IMR-90 (cell line): ENCODE measurements around the gene EEPD1. TPM values are rescaled to one million over a fixed set of nuclear protein-coding genes. Genes with fewer than 3 reads are reported as not detected.

Experiments used
- ATAC-seq: fragments of 200-7000 bp; cut with Tn5 transposase; 2 replicates; pipeline ENCODE4 v1.9.1; 2020; ENCODE audit warnings: low read depth, mild to moderate bottlenecking, moderate library complexity
- BruUV-seq: library from RNA; stranded (reverse); fragments of 400-500 nt; replicated peaks from 2 replicates; lab custom pipeline; 2021; lab: Mats Ljungman, UMichigan
- CTCF ChIA-PET: fragments of 300-600 bp; formaldehyde crosslinking; extraction: SDS; loops from one replicate; lab custom pipeline; 2021; ENCODE audit warnings: antibody characterized with exemption; lab: Yijun Ruan, JAX
- POLR2A ChIA-PET: fragments of 300-600 bp; sonication (Branson Sonifier 250); formaldehyde crosslinking; loops from one replicate; lab custom pipeline; 2022; ENCODE audit warnings: antibody characterized with exemption; ENCODE audit not compliant: unreplicated experiment; lab: Charles Lee
- DNase-seq: peaks from one replicate; pipeline ENCODE4 v3.0.0; 2013
- H2AFZ ChIP-seq: replicated peaks from 2 replicates; pipeline ENCODE3; 2013; ENCODE audit warnings: low read length, mild to moderate bottlenecking; ENCODE audit not compliant: poor library complexity
- H2AK5ac ChIP-seq: 2 replicates; pipeline ENCODE4 v1.6.1; 2013; ENCODE audit warnings: low read depth, low read length, inconsistent platforms
- H2AK9ac ChIP-seq: replicated peaks from 2 replicates; pipeline ENCODE3; 2013; ENCODE audit warnings: mild to moderate bottlenecking, low read depth, low read length, moderate library complexity; ENCODE audit not compliant: poor library complexity
- H2BK120ac ChIP-seq: 2 replicates; pipeline ENCODE4 v1.6.1; 2013; ENCODE audit warnings: low read depth, low read length, inconsistent platforms
- H2BK15ac ChIP-seq: 3 replicates; pipeline ENCODE4 v1.6.1; 2013; ENCODE audit warnings: low read depth, low read length, inconsistent platforms
- H2BK20ac ChIP-seq: 2 replicates; pipeline ENCODE4 v1.6.1; 2013; ENCODE audit warnings: low read depth, mild to moderate bottlenecking, inconsistent platforms, low read length, moderate library complexity
- H2BK5ac ChIP-seq: 2 replicates; pipeline ENCODE4 v1.6.1; 2013; ENCODE audit warnings: mild to moderate bottlenecking, low read depth, low read length, inconsistent platforms; ENCODE audit not compliant: poor library complexity, severe bottlenecking
- H3K14ac ChIP-seq: replicated peaks from 2 replicates; pipeline ENCODE4 v1.6.1; 2013; ENCODE audit warnings: low read depth, low read length, inconsistent platforms
- H3K18ac ChIP-seq: 2 replicates; pipeline ENCODE4 v1.6.1; 2013; ENCODE audit warnings: low read depth, low read length, control low read depth
- H3K23ac ChIP-seq: 2 replicates; pipeline ENCODE4 v1.6.1; 2013; ENCODE audit warnings: low read depth, low read length, inconsistent platforms
- H3K27ac ChIP-seq: 2 replicates; pipeline ENCODE4 v1.5.1; 2013; ENCODE audit warnings: mild to moderate bottlenecking, control low read depth, low read length; ENCODE audit not compliant: insufficient read depth
- H3K27me3 ChIP-seq: 2 replicates; pipeline ENCODE4 v1.6.1; 2013; ENCODE audit warnings: low read length; ENCODE audit not compliant: control insufficient read depth, insufficient read depth
- H3K36me3 ChIP-seq: 2 replicates; pipeline ENCODE4 v1.6.1; 2013; ENCODE audit warnings: low read length, mixed read lengths; ENCODE audit not compliant: control insufficient read depth, insufficient read depth
- H3K4ac ChIP-seq: 2 replicates; pipeline ENCODE4 v1.6.1; 2013; ENCODE audit warnings: low read depth, low read length, inconsistent platforms
- H3K4me1 ChIP-seq: 2 replicates; pipeline ENCODE4 v1.6.1; 2013; ENCODE audit warnings: low read length, mixed read lengths; ENCODE audit not compliant: control insufficient read depth, insufficient read depth
- H3K4me2 ChIP-seq: 2 replicates; pipeline ENCODE4 v1.6.1; 2013; ENCODE audit warnings: low read depth, mild to moderate bottlenecking, control low read depth, low read length, moderate library complexity
- H3K4me3 ChIP-seq: 2 replicates; pipeline ENCODE4 v1.5.1; 2013; ENCODE audit warnings: low read depth, mild to moderate bottlenecking, control low read depth, low read length, moderate library complexity; ENCODE audit not compliant: insufficient read depth
- H3K56ac ChIP-seq: 2 replicates; pipeline ENCODE4 v1.6.1; 2013; ENCODE audit warnings: low read length, inconsistent platforms; ENCODE audit not compliant: insufficient read depth; ENCODE audit errors: extremely low read depth
- H3K79me1 ChIP-seq, 2 experiments: 2 replicates each; pipeline ENCODE4 v1.6.1; 2013; ENCODE audit warnings: low read length in 2 of 2, inconsistent platforms in 1 of 2, low read depth in 1 of 2
- H3K9ac ChIP-seq: 2 replicates; pipeline ENCODE4 v1.6.1; 2013; ENCODE audit warnings: low read depth, low read length, control low read depth
- H3K9me1 ChIP-seq: 2 replicates; pipeline ENCODE4 v1.6.1; 2013; ENCODE audit warnings: low read length, inconsistent platforms; ENCODE audit not compliant: insufficient read depth
- H3K9me3 ChIP-seq: 2 replicates; pipeline ENCODE4 v1.6.1; 2013; ENCODE audit warnings: low read length; ENCODE audit not compliant: control insufficient read depth, insufficient read depth
- H4K20me1 ChIP-seq: 2 replicates; pipeline ENCODE4 v1.6.1; 2013; ENCODE audit warnings: low read length, inconsistent platforms; ENCODE audit not compliant: insufficient read depth
- H4K5ac ChIP-seq: 2 replicates; pipeline ENCODE4 v1.6.1; 2013; ENCODE audit warnings: mild to moderate bottlenecking, low read depth, low read length, control low read depth
- H4K8ac ChIP-seq, 2 experiments: 2 replicates each; pipeline ENCODE4 v1.6.1; 2013; ENCODE audit warnings: low read depth in 2 of 2, low read length in 2 of 2, control low read depth in 1 of 2, inconsistent platforms in 1 of 2
- H4K91ac ChIP-seq: 2 replicates; pipeline ENCODE4 v1.6.1; 2013; ENCODE audit warnings: low read depth, low read length, inconsistent platforms; ENCODE audit not compliant: insufficient read depth
- CEBPB ChIP-seq: IDR thresholded peaks from 2 replicates; pipeline ENCODE4 v1.6.1; 2012; ENCODE audit warnings: low read depth, low read length, improper control_type of control experiment
- CTCF ChIP-seq: conservative IDR thresholded peaks from 2 replicates; pipeline ENCODE4 v1.5.1; 2012; ENCODE audit warnings: mild to moderate bottlenecking, low read depth, low read length, improper control_type of control experiment
- ELK1 ChIP-seq: fragments of 150-350 bp; IDR thresholded peaks from 2 replicates; pipeline ENCODE4 v1.6.1; 2016; ENCODE audit warnings: low read depth, mild to moderate bottlenecking, low read length, moderate library complexity, borderline replicate concordance
- FOS ChIP-seq: fragments of 150-350 bp; IDR thresholded peaks from 2 replicates; pipeline ENCODE4 v1.6.1; 2016; ENCODE audit warnings: low read depth, low read length
- MAFK ChIP-seq: IDR thresholded peaks from 2 replicates; pipeline ENCODE4 v1.6.1; 2012; ENCODE audit warnings: low read depth, low read length, improper control_type of control experiment
- MAZ ChIP-seq: IDR thresholded peaks from 2 replicates; pipeline ENCODE4 v1.6.1; 2012; ENCODE audit warnings: low read depth, mild to moderate bottlenecking, low read length, improper control_type of control experiment, moderate library complexity, borderline replicate concordance
- MXI1 ChIP-seq: IDR thresholded peaks from 2 replicates; pipeline ENCODE4 v1.6.1; 2012; ENCODE audit warnings: low read depth, mild to moderate bottlenecking, low read length, moderate library complexity, borderline replicate concordance
- NFE2L2 ChIP-seq: fragments of 150-350 bp; IDR thresholded peaks from 2 replicates; pipeline ENCODE4 v1.6.1; 2016; ENCODE audit warnings: low read depth, mild to moderate bottlenecking, low read length
- RCOR1 ChIP-seq: IDR thresholded peaks from 2 replicates; pipeline ENCODE4 v1.6.1; 2012; ENCODE audit warnings: mild to moderate bottlenecking, low read length, improper control_type of control experiment; ENCODE audit not compliant: insufficient replicate concordance
- SMC3 ChIP-seq: fragments of 150-350 bp; IDR thresholded peaks from 2 replicates; pipeline ENCODE4 v1.6.1; 2016; ENCODE audit warnings: low read depth, mild to moderate bottlenecking, antibody characterized with exemption, low read length, moderate library complexity
- WGBS, 2 experiments: methylation state at CpG; one replicate each; pipeline versions ENCODE4 v1.1.5 to v1.1.7; 2013; ENCODE audit warnings: missing lambda C conversion rate in 2 of 2; ENCODE audit not compliant: insufficient read length in 1 of 2; ENCODE audit errors: extremely low coverage in 2 of 2; 5-methylcytosine and 5-hydroxymethylcytosine counted together
- dilution Hi-C: fragments of 300-500 bp; cut with HindIII; formaldehyde crosslinking; loops from one replicate; pipeline ENCODE4 v1.14.3; 2018; ENCODE audit warnings: low sequenced_read_pairs; ENCODE audit not compliant: unreplicated experiment
- in situ Hi-C: fragments of 300-500 bp; cut with MboI; formaldehyde crosslinking; loops from 3 replicates; pipeline ENCODE4 v1.14.3; 2019; ENCODE audit warnings: low sequenced_read_pairs, inconsistent platforms, mixed read lengths
- intact Hi-C: fragments of 100-400 bp; cut with micrococcal nuclease; formaldehyde crosslinking; loops from 2 replicates; pipeline ENCODE4 v1.10.0; 2022
- polyA plus RNA-seq, 3 experiments: library from polyadenylated mRNA; depleted of rRNA; stranded (reverse); fragments of >200 nt; gene quantifications; 2 replicates each; pipeline ENCODE4 v1.2.3, GENCODE V29; 2012; ENCODE audit warnings: low replicate concordance in 1 of 3
- total RNA-seq: library from RNA; depleted of rRNA; stranded (reverse); fragments of >200 nt; gene quantifications from 2 replicates; pipeline ENCODE4 v1.2.3, GENCODE V29; 2012

The EEPD1 gene
- total and polyA plus RNA-seq, 2 of the 4 experiments (the other 2 are of a cell fraction) = 7.3 to 15.2 TPM

DNA sequence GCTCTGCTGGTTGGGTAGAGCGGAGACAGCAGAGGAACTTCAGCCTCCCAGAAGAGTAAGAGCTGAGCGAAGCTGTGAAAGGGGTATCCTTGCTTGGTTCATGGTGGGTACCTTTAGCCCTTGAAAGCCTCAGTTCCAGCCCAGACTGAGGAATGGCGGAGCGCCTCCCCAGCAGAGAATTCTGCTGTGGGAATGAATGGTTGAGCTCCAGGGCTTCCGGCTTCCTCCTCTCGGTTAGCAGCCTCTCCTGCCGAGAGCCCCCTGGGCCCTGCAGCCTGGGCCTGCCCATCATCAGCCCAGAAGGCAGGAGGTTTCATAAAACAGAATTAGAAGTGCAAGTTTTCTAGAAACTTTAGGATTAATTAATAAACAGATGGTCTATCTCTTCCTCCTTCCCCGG, 156.7 kb downstream of the EEPD1 start:
- no peak overlapping the region for H2AFZ ChIP-seq
- intact Hi-C loops (no loop called here), in situ Hi-C loops (no loop called here), dilution Hi-C loops (loop anchor here (25.0 kb wide), 1 partner anchor 322 kb away; no protein-coding TSS in a partner anchor)
- no peak overlapping the region for H2BK5ac ChIP-seq
- TF ChIP-seq CTCF (no peak), NFE2L2 (no peak), CEBPB (no peak), MAZ (no peak), ELK1 (no peak), RCOR1 (no peak), MAFK (no peak), FOS (no peak), SMC3 (no peak), MXI1 (no peak)
- WGBS, 2 experiments = 100% methylated on average over 2 of the region's 8 CpGs; no CpG with 5 or more reads in 1 of the 2 experiments
- H3K56ac ChIP-seq = no peak overlapping the region
- H3K36me3 ChIP-seq = no peaks in the 10 kb centered on the region
- H3K27me3 ChIP-seq = peaks cover 9% of the 10 kb centered on the region
- H3K4me1 ChIP-seq = no peaks in the 10 kb centered on the region
- H3K4ac ChIP-seq = no peak overlapping the region
- H3K27ac ChIP-seq = no peak overlapping the region
- no peak overlapping the region for H3K14ac ChIP-seq
- DNase-seq (no peak), ATAC-seq (no peak)
- no peak overlapping the region for H2AK9ac ChIP-seq
- BruUV-seq = no TSS peak
- no peak overlapping the region for H4K5ac ChIP-seq
- no peaks in the 10 kb centered on the region for H4K20me1 ChIP-seq
- H3K23ac ChIP-seq = no peak overlapping the region
- CTCF ChIA-PET = no interaction called here
- no peaks in the 10 kb centered on the region for H3K79me1 ChIP-seq
- POLR2A ChIA-PET = no interaction called here
- no peak overlapping the region for H3K4me3 ChIP-seq
- no peak overlapping the region for H2AK5ac ChIP-seq
- H3K18ac ChIP-seq = no peak overlapping the region
- H3K9ac ChIP-seq = no peak overlapping the region
- H2BK120ac ChIP-seq = no peak overlapping the region
- no peak overlapping the region for H2BK15ac ChIP-seq
- H3K9me3 ChIP-seq = no peaks in the 10 kb centered on the region
- H3K9me1 ChIP-seq = peaks cover under 1% of the 10 kb centered on the region; the same call in 1 of the 2 replicates
- H2BK20ac ChIP-seq = no peak overlapping the region
- no peak overlapping the region for H4K91ac ChIP-seq
- H3K4me2 ChIP-seq = no peak overlapping the region
- H4K8ac ChIP-seq = no peak overlapping the region
